NB4 (cell line): ENCODE data around the gene NME7.

Source experiments
- CTCF ChIP-seq: IDR thresholded peaks from one replicate; pipeline ENCODE4 v1.5.1; 2012; ENCODE audit warnings: low read depth, low read length
- POLR2A ChIP-seq: IDR thresholded peaks from 2 replicates; pipeline ENCODE4 v1.6.1; 2011; ENCODE audit warnings: mild to moderate bottlenecking; ENCODE audit not compliant: insufficient read length; ENCODE audit errors: extremely low read depth

GRCh38 chr1:169107603-169108208 lies 259.9 kb downstream of the NME7 start:
- TF ChIP-seq CTCF (no peak), POLR2A (no peak)
